GM19238 (cell line): ENCODE data around the gene CAMTA1.
"Not testable (repeated sequence)": the region's sequence is repeated elsewhere in the genome, so short reads cannot be mapped to it uniquely, and the experiment has no call there.

Source experiments
- DNase-seq: peaks from one replicate; pipeline ENCODE4 v3.0.0; 2011; ENCODE audit warnings: low spot score; ENCODE audit not compliant: insufficient read length

CAMTA1 gene

DNA sequence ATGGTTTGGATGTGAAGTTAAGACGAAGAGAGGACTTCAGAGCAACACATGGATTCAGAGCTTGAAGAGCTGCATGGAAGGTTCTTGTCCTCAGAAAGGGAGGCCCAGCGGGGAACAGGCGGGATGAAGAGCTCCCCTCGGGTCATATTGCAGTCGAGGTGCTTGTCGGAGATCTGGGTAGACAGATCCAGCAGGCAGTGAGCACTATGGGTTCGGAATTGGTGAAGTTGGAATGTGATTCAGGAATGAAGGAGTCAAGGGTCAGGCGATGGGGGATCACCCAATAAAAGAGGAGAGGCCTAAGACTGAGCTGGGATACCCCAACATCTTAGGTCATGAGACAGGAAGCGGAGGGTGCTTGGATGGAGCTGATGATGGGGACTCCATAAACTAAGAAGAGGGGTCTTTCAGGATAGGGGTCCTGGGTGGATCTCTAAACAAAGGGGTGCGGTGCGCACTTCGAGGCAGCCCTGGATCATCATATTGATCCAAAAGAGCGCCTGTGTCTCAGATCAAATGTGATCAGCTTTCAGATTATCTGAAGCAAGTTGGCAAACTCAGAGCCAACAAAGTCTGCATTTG is 809.6 kb downstream of the CAMTA1 start:
- DNase-seq, result no peak

DNA sequence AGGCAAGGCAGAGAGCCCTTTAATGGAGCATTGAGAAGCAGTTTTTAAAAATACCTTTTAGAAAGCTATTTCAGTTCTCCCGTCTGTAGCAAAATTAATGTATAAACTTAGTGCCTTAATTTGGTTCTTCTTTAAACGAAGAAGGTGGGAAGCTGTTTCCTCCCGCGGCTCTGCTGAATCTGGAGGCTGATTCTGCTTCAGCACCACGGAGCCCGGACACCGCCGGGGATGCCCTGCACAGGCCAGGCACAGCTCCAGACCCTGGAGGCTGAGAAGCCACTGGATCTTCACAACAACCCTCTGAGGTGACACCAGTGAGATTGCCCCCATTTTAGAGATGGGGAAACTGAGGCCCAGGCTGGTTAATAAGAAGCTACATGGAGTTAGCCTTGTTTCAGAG is 810.1 kb downstream of the CAMTA1 start:
- DNase-seq, result no peak

GRCh38 chr1:7596126-7596965 is 811.1 kb downstream of the CAMTA1 start:
- DNase-seq, result no peak

DNA sequence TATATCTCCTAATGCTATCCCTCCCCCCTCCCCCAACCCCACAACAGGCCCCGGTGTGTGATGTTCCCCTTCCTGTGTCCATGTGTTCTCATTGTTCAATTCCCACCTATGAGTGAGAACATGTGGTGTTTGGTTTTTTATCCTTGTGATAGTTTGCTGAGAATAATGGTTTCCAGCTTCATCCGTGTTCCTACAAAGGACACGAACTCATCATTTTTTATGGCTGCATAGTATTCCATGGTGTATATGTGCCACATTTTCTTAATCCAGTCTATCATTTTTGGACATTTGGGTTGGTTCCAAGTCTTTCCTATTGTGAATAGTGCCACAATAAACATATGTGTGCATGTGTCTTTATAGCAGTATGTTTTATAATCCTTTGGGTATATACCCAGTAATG is 812.8 kb downstream of the CAMTA1 start:
- not testable (repeated sequence) for DNase-seq

DNA sequence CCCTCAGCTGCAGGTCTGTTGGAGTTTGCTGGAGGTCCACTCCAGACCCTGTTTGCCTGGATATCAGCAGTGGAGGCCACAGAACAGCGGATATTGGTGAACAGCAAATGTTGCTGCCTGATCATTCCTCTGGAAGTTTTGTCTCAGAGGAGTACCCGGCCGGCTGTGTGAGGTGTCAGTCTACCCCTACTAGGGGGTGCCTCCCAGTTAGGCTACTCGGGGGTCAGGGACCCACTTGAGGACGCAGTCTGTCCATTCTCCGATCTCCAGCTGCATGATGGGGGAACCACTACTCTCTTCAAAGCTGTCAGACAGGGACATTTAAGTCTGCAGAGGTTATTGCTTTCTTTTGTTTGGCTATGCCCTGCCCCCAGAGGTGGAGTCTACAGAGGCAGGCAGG is 819.7 kb downstream of the CAMTA1 start:
- DNase-seq, result not testable (repeated sequence)

DNA sequence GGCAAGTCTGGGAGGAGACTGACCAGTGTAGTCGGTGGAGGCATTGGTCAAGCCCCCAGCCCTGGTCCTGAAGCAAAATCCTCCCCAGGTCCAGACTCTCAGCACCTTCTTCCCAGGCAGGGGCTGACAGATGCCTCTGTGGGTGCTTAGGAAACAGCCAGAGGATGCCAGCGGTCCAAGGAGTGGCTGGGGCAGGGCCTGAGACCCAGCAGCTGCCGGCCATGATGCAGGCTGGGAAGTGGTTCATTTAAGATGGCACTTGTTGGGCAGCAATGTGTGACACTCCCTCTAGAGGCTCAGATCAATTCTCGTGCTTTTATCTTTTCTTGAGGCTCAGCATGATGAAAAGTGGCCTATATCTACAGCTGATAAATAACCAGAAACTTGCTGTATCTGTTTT is 820.8 kb downstream of the CAMTA1 start:
- no peak for DNase-seq

DNA sequence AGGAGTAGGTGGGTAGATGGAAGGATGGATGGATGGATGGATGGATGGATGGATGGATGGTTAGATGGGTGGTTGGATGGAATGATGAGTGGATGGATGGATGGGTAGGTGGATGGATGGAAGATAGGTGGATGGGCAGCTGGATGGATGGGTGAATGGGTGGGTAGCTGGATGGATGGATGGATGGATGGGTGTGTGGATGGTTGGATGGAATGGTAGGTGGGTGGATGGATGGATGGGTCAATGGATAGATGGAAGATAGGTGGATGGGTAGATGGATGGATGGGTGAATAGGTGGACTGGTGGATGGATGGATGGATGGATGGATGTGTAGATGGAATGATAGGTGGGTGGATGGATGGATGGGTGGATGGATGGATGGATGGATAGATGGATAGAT is 821.8 kb downstream of the CAMTA1 start:
- DNase-seq, result no peak

DNA sequence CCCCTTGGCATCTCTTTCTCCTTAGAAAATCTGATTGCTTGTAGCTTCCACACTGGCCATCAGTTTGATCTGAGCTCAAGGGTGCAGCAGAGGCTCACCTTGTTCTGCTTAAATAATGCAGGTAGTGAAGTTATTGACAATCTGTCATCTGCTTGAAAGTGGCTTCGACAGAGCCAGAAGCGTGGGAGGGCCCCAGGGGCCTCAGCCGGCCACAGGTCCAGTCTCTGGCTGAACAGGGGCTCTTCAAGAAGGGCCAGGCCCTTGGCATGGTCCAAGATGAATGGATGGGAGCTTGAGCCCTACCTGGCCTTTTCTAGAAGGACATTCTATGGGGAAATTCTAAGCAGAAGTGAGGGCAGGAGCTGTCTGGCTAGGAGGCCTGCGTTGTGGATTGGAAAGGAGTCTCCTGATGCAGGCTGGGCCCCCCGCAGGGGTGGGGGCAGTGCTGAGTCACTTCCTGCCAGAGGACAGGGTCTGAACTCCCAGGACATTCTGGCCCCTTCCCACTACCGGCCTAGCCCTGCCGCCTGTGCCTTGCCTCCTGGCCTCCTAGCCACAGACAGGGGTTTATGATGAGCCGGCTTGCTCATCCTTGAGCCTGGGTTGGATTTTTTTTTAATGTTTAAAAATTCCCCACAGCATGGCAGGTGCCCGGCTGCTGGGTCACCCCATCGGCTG is 823.5 kb downstream of the CAMTA1 start:
- DNase-seq, result no peak

GRCh38 chr1:7609311-7609994 is 824.2 kb downstream of the CAMTA1 start:
- DNase-seq, result no peak

DNA sequence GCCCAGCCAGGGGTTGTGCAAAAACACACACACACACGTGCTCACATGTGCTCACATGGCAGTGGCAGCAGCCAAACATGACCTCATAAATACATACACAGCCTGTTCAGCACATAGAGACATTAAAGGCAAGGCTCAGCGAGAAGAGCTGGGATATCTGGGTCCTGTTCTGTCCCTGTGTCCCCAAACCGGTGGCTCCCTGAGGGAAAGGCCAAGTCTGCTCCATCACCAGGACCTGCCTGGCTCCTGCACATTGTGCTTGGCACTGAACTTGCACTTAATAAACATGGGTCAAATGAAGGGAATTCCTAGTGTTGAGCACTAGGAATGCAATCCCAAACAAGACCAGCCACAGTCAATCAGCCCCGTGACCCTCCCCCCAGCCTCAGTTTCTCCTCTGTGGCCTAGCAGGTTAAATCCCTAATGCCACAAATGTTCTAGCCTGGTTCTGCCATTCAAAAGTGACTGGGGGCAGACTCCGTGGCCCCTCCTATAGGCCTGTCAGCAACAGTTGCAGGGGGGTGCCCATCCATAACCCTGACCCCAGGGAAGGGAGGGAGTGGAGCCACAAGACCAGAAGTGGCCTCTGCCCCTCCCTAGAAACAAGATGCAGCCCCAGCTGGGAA is 825.0 kb downstream of the CAMTA1 start:
- DNase-seq, result no peak

GRCh38 chr1:7610936-7611335 is 825.7 kb downstream of the CAMTA1 start:
- no peak for DNase-seq

GRCh38 chr1:7611421-7612010 is 826.3 kb downstream of the CAMTA1 start:
- no peak for DNase-seq

DNA sequence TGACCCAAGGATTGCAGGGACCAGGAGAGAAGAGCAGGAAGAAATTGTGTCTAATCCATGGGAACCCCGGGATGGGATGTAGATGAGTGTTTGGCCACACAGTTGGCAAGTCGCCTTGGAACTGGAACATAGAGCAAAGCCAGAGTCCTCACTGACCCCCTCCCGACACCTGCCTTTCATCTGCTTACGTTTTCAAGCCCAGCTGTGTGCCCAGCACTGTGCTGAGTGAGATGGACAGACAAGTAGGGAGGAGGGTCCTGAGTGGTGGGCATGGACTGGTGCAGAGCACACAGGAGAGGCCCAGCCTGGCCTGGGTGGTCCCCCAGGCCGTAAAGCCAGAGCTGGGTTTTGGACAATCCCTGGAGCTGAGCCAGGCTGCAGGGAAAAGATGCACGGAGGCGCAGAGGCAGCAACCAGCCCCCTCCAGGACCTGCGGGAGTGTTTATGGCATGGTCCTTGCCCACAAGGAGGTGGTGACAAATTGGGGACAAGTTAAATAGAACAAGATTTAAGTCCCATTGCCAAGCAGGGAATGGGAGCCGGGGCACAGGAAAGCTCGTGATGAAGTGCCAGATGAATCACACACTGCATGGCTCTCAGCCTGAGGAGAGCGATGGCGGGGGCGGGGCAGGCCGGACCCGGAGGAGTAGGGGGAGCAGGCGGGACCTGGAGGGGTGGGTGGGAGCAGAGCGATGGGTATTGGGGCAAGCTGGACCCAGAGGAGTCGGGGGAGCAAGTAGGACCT is 828.0 kb downstream of the CAMTA1 start:
- no peak for DNase-seq

GRCh38 chr1:7613851-7614205 is 828.6 kb downstream of the CAMTA1 start:
- no peak for DNase-seq

GRCh38 chr1:7614576-7615074 is 829.4 kb downstream of the CAMTA1 start:
- no peak for DNase-seq

DNA sequence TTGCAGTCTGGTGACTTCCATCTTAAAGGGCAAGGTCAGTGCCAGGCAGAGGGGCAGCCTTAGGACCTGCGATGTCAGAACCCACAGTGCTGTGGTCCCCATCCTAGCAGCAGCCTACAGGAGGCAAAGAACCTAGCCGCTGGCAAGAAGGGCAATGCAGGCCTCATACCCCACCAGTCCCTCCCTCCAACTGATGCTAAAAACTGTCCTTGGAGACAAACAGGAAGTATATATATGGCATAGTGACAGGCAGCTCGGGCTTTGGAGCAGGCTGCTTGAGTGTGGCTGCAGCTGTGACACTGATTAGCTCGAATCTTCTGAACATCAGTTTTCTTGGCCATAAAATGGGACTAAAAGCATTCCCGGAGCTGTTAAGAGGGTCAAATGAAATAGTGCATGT is 829.9 kb downstream of the CAMTA1 start:
- DNase-seq, result no peak

GRCh38 chr1:7616076-7616832 is 831.0 kb downstream of the CAMTA1 start:
- DNase-seq, result peak; percentile 23

- no peak for DNase-seq
Observed at GRCh38 chr1:7616953-7617352, 831.7 kb downstream of the CAMTA1 start.

GRCh38 chr1:7617826-7618225 is 832.6 kb downstream of the CAMTA1 start:
- DNase-seq, result no peak

DNA sequence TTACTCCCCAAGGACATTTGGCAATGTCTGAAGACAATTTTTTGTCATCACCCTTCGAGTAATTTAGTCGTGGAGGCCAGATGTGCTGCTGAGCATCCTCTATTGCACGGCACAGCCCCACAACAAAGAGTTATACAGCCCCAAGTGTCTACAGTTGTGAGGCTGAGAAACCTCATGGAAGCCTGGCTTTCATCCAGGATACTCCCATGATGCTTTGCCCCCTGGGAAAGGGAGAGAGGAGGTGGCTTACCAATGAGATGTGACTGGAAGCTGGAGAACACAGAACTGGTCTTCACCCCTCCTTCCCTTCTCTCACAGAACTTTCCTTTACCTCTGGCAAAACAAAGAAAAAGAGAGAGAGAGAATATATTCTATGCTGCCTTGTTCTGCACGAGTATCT is 834.9 kb downstream of the CAMTA1 start:
- no peak for DNase-seq
